Mesodermal cell (in vitro differentiated cells): ENCODE data around the gene PRPS1L1.

Experiments
- H3K27ac ChIP-seq: 2 replicates; pipeline ENCODE4 v1.7.0; 2013; ENCODE audit warnings: mild to moderate bottlenecking, low read depth, low read length, moderate library complexity; ENCODE audit not compliant: severe bottlenecking
- H3K36me3 ChIP-seq: 2 replicates; pipeline ENCODE4 v1.7.1; 2013; ENCODE audit warnings: mild to moderate bottlenecking, low read length, moderate library complexity; ENCODE audit not compliant: control insufficient read depth, insufficient read depth
- H3K4me1 ChIP-seq: one replicate; pipeline ENCODE4 v1.7.1; 2013; ENCODE audit warnings: mild to moderate bottlenecking, low read length; ENCODE audit not compliant: insufficient read depth, control insufficient read depth, poor library complexity, severe bottlenecking
- H3K4me3 ChIP-seq: 2 replicates; pipeline ENCODE4 v1.7.0; 2013; ENCODE audit warnings: low read length, control low read depth, mild to moderate bottlenecking; ENCODE audit not compliant: insufficient read depth, poor library complexity, severe bottlenecking; ENCODE audit errors: extremely low read depth
- H3K9me3 ChIP-seq: 2 replicates; pipeline ENCODE4 v1.7.1; 2013; ENCODE audit warnings: mild to moderate bottlenecking, low read length, moderate library complexity; ENCODE audit not compliant: control insufficient read depth
- WGBS, 2 experiments: methylation state at CpG; one replicate each; pipeline ENCODE4 v1.1.5; 2013; ENCODE audit warnings: missing lambda C conversion rate in 2 of 2; ENCODE audit not compliant: insufficient coverage in 2 of 2; 5-methylcytosine and 5-hydroxymethylcytosine counted together

The PRPS1L1 gene

DNA sequence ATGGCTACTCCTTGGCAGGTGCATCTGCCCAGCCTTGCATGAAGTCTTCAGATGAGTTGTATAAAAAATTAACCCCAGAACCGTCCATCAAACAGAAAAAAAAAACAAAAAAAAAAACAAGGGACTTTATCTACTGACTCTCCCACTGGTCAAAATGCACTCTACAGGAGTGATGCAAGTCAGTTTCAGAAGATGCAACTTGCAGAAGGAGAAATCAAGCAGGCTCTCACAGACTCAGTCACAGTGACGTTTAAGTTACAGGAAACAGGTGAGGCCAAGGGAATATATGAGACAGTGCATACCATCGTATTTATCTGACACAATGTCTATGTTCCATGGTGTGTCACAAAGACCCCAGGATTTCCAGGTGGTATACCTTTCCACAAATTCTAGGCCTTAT lies 17.5 kb upstream of the PRPS1L1 start:
- 85 to 94% methylated on average over 2 of the region's 3 CpGs for WGBS, 2 experiments
- no peaks in the 10 kb centered on the region for H3K36me3 ChIP-seq
- no peak overlapping the region for H3K4me3 ChIP-seq
- no peaks in the 10 kb centered on the region for H3K4me1 ChIP-seq
- no peaks in the 10 kb centered on the region for H3K9me3 ChIP-seq
- H3K27ac ChIP-seq, result no peak overlapping the region

DNA sequence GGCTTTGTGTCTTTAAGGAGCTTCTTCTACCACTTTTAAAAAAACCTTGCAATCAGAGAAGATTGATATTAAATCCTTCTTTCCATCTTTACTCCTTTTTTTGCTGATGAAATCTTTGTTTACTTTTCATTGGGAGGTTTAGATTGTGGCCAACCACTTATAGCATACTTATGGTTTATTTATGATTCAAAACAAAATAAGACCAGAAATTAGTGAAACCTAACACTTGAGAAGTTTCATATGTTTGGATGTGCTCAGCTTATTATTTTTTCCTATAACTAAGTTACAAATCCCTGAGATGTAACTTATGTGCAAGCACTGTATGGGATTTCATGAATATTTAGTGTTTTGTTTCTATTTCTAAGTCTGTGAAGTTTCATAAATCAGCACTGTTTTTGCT lies 13.5 kb upstream of the PRPS1L1 start:
- Histone ChIP-seq H3K4me3 (no peak overlapping the region), H3K27ac (no peak overlapping the region), H3K4me1 (no peaks in the 10 kb centered on the region), H3K9me3 (no peaks in the 10 kb centered on the region), H3K36me3 (no peaks in the 10 kb centered on the region)

DNA sequence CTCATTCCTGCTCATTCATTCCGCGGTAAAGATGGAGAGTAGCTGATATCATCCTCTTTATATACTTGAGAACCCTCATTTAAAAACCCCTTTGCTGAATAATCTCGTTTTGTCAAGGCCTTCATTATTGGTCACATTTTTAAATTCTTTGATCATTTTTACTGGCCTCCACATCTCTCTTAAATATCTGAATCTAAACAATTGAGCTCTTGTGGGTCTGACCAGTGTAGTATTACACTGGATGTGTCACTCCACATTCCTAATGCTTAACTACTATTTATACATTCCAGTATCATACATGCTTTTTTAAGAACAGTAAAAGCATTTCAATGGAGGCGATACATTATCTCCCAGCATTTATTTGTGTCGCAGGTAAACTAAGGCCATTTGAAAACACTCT lies 12.6 kb upstream of the PRPS1L1 start:
- H3K36me3 ChIP-seq, result no peaks in the 10 kb centered on the region
- no peaks in the 10 kb centered on the region for H3K4me1 ChIP-seq
- 75 to 90% methylated on average over 1 to 5 of the region's 5 CpGs for WGBS, 2 experiments
- H3K9me3 ChIP-seq, result no peaks in the 10 kb centered on the region
- peak overlapping the region; percentile 26 for H3K27ac ChIP-seq
- H3K4me3 ChIP-seq, result no peak overlapping the region

DNA sequence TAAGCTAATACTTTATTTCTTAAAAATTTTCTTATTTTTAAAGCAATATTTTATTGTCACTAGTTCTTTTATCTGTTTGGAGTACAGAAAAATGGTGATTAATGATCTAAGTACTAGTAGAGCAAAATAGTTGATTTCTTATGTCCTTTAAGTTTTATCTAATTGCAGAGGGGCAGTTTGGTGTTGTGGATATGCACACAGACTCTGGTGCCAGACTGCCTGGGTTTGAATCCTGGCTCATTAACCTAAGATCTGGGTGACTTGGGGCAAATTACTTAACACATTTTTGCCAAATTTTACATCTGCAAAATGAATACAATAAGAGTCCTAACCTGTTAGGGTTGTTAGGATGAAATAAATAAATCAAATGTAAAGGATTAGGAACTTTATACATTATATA lies 10.7 kb upstream of the PRPS1L1 start:
- no peaks in the 10 kb centered on the region for H3K4me1 ChIP-seq
- no peak overlapping the region for H3K27ac ChIP-seq
- no peaks in the 10 kb centered on the region for H3K36me3 ChIP-seq
- H3K4me3 ChIP-seq, result no peak overlapping the region
- H3K9me3 ChIP-seq, result no peaks in the 10 kb centered on the region

DNA sequence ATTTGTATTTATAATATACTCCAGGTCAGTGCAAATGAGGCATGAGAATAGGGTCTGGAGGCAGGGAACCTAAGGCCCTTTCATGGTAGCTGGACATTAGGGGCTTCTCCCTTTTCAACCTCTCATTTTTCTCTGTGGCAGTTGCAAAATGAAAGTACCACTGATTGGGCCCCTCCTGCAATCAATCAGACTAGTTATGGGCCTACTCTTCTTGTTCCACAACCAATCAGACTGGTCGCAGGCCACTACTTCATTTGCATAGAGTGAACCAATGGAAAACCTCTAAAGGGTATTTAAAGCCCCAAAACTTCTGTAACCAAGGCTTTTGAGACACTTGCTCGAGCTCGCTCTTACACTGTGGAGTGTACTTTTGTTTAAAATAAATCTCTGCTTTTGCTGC lies 10.0 kb upstream of the PRPS1L1 start:
- Histone ChIP-seq H3K4me3 (no peak overlapping the region), H3K36me3 (no peaks in the 10 kb centered on the region), H3K4me1 (no peaks in the 10 kb centered on the region), H3K9me3 (no peaks in the 10 kb centered on the region), H3K27ac (no peak overlapping the region)
- 83 to 100% methylated on average over 1 of the region's 3 CpGs for WGBS, 2 experiments

DNA sequence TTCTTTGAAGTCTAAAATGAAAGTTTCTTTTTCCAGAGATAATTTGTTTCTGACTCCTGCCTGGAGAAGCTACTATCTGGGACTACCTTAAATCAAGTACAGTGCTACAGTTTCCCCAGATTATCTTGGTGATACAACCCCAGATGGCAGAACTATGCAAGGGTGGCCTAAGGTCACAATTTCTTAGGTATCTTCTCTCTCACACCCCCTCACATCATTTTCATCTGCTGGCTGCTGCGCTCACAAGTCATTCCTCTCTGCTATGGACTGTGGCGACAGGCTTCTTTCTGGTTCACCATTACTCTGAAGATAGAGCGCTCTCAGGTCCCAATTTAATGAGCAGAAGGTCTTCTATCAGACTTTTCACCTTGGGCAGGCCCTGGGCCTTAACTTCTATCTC lies 9.1 kb upstream of the PRPS1L1 start:
- Histone ChIP-seq H3K4me1 (no peaks in the 10 kb centered on the region), H3K9me3 (no peaks in the 10 kb centered on the region), H3K27ac (no peak overlapping the region), H3K36me3 (no peaks in the 10 kb centered on the region), H3K4me3 (no peak overlapping the region)
- WGBS, 2 experiments, result 98 to 100% methylated on average over 3 of the region's 3 CpGs

DNA sequence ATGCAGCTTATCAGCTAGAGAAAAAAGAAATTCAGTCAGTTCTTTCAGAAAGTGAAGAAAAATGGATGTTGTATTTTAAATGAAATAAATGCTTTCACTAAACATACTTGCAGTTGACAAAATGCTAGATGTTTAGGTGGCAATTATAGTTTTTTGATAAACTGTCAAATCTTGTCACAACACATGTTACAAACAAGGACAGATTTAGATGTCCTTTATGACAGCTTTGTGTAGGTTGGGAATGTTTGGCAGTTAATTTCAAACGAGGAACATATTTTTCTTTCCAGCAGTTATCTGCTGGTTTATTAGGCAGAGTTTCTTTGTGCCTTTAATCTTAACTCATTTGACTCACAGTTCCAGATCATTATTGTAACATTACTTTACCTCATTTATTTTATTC lies 3.1 kb upstream of the PRPS1L1 start:
- WGBS, 2 experiments, result no CpG with 5 or more reads among the region's 1 CpG
- no peak overlapping the region for H3K27ac ChIP-seq
- no peaks in the 10 kb centered on the region for H3K36me3 ChIP-seq
- no peaks in the 10 kb centered on the region for H3K9me3 ChIP-seq
- H3K4me1 ChIP-seq, result no peaks in the 10 kb centered on the region
- no peak overlapping the region for H3K4me3 ChIP-seq

DNA sequence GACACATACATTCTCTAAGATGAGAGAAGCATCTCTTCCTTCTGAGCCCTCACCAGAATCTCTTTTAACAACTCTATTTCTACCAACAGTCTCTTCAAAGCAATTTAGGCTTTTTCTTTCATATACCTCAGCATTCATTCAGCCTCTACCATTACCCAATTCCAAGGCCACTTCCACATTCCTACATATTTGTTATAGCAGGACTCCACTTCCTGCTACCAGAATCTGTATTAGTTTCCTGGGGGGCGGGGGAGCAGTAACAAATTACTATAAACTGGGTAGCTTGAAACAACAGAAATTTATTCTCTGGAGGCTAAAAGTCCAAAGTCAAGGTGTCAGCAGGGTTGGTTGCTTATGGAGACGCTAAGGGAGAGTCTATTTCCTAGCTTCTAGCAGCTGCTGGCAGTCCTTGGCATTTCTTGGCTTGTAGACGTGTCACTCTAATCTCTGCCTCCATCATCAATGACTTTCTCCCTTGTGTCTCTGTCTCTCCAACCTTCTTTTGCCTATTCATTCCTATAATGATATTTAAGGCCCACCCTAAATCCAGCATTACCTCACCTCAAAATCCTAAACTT lies 7.4 kb downstream of the PRPS1L1 start:
- Histone ChIP-seq H3K27ac (peak overlapping the region; percentile 50), H3K4me3 (no peak overlapping the region), H3K9me3 (no peaks in the 10 kb centered on the region), H3K4me1 (no peaks in the 10 kb centered on the region), H3K36me3 (no peaks in the 10 kb centered on the region)
- WGBS, 2 experiments, result 97 to 100% methylated on average over 2 of the region's 3 CpGs

DNA sequence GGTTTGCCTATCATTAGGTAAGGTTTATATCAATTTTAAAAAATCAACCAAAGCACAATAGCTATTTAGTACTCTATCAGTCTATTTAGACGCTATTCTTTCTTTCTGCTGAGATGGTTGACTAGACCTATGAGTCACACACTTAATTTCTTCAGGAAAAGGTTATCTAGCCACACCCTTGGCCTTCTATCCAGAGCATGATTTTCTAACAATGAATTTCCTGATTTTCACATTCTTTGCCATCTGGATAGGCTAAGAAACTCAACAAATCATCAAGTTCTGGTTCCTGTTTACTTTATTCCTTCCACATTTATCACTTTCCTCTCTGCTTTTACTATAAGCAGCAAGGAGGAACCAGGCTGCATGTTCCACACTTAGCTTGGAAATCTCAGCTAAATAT lies 8.1 kb downstream of the PRPS1L1 start:
- peak overlapping the region; percentile 50 for H3K27ac ChIP-seq
- no peaks in the 10 kb centered on the region for H3K36me3 ChIP-seq
- H3K4me3 ChIP-seq, result no peak overlapping the region
- 67 to 71% methylated on average over 1 of the region's 1 CpG for WGBS, 2 experiments
- no peaks in the 10 kb centered on the region for H3K9me3 ChIP-seq
- no peaks in the 10 kb centered on the region for H3K4me1 ChIP-seq

DNA sequence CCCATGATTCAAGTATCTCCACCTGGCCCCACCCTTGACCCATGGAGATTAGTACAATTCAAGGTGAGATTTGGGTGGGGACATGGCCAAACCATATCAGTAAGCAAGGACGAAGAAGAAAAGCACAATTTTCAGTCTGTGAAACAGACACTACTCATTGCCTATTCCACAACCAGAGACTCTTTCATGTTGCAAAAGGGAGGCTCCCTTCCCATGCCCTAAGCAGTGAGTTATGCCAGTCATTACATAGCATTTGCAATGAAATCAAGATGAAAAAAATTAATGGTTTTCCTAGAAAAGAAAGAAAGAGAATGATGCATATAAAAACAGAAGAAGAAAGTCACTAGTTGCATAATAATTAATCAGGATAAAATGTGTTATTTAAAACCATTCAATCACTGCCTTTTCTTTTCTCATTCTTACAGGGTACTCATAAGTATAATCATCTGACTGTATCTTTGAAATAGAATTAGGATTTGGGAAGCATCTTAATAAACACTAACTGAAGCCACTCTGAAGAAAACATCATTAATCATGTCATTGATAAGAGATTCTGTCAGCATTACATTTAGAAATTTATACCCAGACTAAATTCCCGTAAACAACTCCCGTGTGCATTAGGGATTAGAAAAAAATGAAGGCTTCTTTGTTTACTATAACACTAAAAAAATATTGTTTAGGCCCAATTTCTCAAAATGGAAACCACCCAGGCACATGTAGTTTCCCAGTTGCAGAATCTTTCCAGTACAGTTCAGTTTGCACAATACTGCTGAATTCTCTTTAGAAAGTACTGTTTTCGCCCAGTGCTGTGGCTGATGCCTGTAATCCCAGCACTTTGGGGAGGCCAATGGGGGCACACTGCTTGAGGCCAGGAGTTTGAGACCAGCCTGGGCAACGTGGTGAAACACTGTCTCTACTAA lies 9.1 kb downstream of the PRPS1L1 start:
- Histone ChIP-seq H3K4me1 (peaks cover 6% of the 10 kb centered on the region), H3K27ac (no peak overlapping the region), H3K4me3 (no peak overlapping the region), H3K9me3 (no peaks in the 10 kb centered on the region), H3K36me3 (no peaks in the 10 kb centered on the region)
- 75 to 79% methylated on average over 3 of the region's 5 CpGs for whole genome bisulfite sequencing, 2 experiments
